Measurements from ENCODE around the gene FAM181A.

The FAM181A gene

GRCh38 chr14:93957333-93957710 is 30.2 kb downstream of the FAM181A start:
- ChIA-PET POLR2A (no interaction called here), CTCF (no interaction called here)
- TF ChIP-seq ELF4 (IDR thresholded peaks at IDR 0.05) (no peak), ARNT (IDR thresholded peaks at IDR 0.05) (no peak), FOXA1 (IDR thresholded peaks at IDR 0.05) (no peak), HDGF (IDR thresholded peaks at IDR 0.05; ENCODE audit: borderline replicate concordance) (no peak)
- TF ChIP-seq, protein P1, sequence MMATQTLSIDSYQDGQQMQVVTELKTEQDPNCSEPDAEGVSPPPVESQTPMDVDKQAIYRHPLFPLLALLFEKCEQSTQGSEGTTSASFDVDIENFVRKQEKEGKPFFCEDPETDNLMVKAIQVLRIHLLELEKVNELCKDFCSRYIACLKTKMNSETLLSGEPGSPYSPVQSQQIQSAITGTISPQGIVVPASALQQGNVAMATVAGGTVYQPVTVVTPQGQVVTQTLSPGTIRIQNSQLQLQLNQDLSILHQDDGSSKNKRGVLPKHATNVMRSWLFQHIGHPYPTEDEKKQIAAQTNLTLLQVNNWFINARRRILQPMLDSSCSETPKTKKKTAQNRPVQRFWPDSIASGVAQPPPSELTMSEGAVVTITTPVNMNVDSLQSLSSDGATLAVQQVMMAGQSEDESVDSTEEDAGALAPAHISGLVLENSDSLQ (IDR thresholded peaks at IDR 0.05): no peak
- DNase-seq (ENCODE audit: extremely low spot score): no peak

DNA sequence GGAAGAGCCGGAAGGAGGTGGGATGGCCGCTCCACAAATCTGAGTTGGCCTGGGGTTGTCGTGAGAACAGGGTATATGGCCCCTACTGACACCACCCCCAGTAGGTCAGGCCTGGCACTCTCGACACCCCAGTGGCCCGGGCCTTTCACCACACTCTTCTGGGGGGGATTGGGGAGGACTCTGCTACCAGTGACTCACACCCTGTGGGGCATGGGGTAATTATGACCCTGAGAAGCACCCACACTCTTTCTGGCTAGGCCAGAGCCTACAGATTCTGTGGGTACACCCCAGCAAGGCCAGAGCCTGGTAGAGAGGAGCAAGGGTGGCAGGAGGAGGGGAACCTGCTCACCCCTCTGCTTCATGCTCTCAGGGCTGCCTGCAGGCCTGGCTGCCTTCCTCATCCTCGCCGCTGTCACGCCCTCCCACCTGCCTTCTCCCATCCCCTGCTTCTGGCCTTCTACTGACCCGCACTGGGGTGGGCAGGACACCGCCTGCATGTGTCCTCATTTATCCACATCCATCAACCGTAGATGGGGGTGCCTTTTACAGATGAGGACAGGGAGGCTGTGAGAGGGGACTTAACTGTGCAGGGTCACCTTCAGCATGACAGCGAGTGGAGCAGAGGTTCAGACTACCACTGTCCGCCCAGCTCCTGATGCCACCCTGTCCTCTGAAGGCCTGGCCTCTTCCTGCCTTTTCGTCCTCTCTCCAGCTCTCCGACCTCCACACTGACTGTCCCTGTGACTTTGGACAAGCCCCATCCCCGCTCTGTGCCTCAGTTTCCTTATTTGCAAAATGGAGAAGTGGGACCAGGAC is 30.8 kb downstream of the FAM181A start:
- CTCF ChIA-PET: no interaction called here
- no peak for DNase-seq (ENCODE audit: extremely low spot score)
- no peak for TF ChIP-seq ELF4 (IDR thresholded peaks at IDR 0.05)
- no peak for TF ChIP-seq NFRKB (IDR thresholded peaks at IDR 0.05)
- TF ChIP-seq L3MBTL2 (conservative IDR thresholded peaks at IDR 0.05): no peak
- no peak for TF ChIP-seq SP1 (IDR thresholded peaks at IDR 0.05)
- TF ChIP-seq, protein P1 (IDR thresholded peaks at IDR 0.05): no peak
- TF ChIP-seq CTBP1 (IDR thresholded peaks at IDR 0.05; ENCODE audit: borderline replicate concordance): no peak
- no peak for TF ChIP-seq ZNF384 (IDR thresholded peaks at IDR 0.05)
- TF ChIP-seq SUZ12 (IDR thresholded peaks at IDR 0.05): no peak
- TF ChIP-seq FOXM1 (IDR thresholded peaks at IDR 0.05; ENCODE audit: borderline replicate concordance): no peak
- TF ChIP-seq FOXA1 (IDR thresholded peaks at IDR 0.05): no peak
- no peak for TF ChIP-seq LEF1 (IDR thresholded peaks at IDR 0.05; ENCODE audit: borderline replicate concordance)
- TF ChIP-seq BHLHE40 (IDR thresholded peaks at IDR 0.05; ENCODE audit: borderline replicate concordance): no peak
- TF ChIP-seq ARNT (IDR thresholded peaks at IDR 0.05): no peak
- POLR2A ChIA-PET: no interaction called here

DNA sequence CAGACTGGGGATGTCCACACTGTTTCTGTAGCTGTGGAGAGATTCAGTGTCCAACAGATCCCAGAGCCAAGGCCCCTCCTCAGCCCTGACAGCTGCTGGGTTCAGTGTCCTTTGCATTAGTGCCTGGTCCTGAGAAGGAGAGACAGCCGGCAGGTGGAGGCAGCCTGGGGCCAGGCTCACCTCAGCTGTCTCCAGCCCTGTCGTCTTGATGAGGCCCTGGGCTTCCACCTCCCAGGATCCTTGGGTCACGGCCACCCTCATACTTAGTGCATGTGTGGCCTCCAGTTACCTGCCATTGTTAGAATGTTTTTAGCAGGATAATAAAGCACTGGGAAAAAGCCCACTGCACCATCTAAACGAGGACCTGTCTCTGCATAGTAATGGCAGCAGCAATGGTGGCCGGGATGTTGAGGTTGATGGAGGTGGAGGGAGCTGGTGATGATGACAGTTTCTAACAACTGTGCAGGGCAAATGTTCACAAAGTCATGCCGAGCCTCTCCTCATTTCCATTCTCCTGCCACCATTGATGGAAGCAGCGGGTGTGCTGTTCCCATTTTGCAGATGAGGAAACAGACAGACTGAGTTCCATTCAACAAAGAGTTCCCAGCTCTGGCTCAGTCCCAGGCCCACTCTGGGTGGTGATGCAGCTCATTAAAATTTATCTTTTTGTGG is 31.6 kb downstream of the FAM181A start:
- no peak for DNase-seq (ENCODE audit: extremely low spot score)
- ChIA-PET CTCF (interaction anchor here (1.1 kb wide), 2 partner anchors 19 to 25 kb away, joined by 3 to 6 read pairs; no protein-coding TSS in a partner anchor), POLR2A (interaction anchor here (0.8 kb wide), 1 partner anchor 9 kb away, joined by 5 read pairs; no protein-coding TSS in a partner anchor)
- TF ChIP-seq ELF4 (IDR thresholded peaks at IDR 0.05): no peak
- TF ChIP-seq L3MBTL2 (conservative IDR thresholded peaks at IDR 0.05): no peak
- no peak for TF ChIP-seq SP1 (IDR thresholded peaks at IDR 0.05)
- no peak for TF ChIP-seq FOXA1 (IDR thresholded peaks at IDR 0.05)
- TF ChIP-seq LEF1 (IDR thresholded peaks at IDR 0.05; ENCODE audit: borderline replicate concordance): no peak
- no peak for TF ChIP-seq FOXM1 (IDR thresholded peaks at IDR 0.05; ENCODE audit: borderline replicate concordance)
- TF ChIP-seq, protein P1 (IDR thresholded peaks at IDR 0.05): no peak
- TF ChIP-seq BHLHE40 (IDR thresholded peaks at IDR 0.05; ENCODE audit: borderline replicate concordance): no peak
- TF ChIP-seq HDGF (IDR thresholded peaks at IDR 0.05; ENCODE audit: borderline replicate concordance): no peak
- no peak for TF ChIP-seq ARNT (IDR thresholded peaks at IDR 0.05)
- no peak for TF ChIP-seq NFRKB (IDR thresholded peaks at IDR 0.05)

- TF ChIP-seq CTBP1 (IDR thresholded peaks at IDR 0.05; ENCODE audit: borderline replicate concordance) (no peak), LEF1 (IDR thresholded peaks at IDR 0.05; ENCODE audit: borderline replicate concordance) (no peak), SP1 (IDR thresholded peaks at IDR 0.05) (no peak), L3MBTL2 (conservative IDR thresholded peaks at IDR 0.05) (no peak), BHLHE40 (IDR thresholded peaks at IDR 0.05; ENCODE audit: borderline replicate concordance) (no peak), HDGF (IDR thresholded peaks at IDR 0.05; ENCODE audit: borderline replicate concordance) (no peak), TARDBP (IDR thresholded peaks at IDR 0.05) (no peak), ZNF384 (IDR thresholded peaks at IDR 0.05) (no peak), NFRKB (IDR thresholded peaks at IDR 0.05) (no peak), FOXA1 (IDR thresholded peaks at IDR 0.05) (no peak), ELF4 (IDR thresholded peaks at IDR 0.05) (no peak), FOXK2 (IDR thresholded peaks at IDR 0.05) (no peak), SUZ12 (IDR thresholded peaks at IDR 0.05) (no peak), ARNT (IDR thresholded peaks at IDR 0.05) (no peak), FOXM1 (IDR thresholded peaks at IDR 0.05; ENCODE audit: borderline replicate concordance) (no peak)
- TF ChIP-seq, protein P1 (IDR thresholded peaks at IDR 0.05): no peak
- peak; percentile 16 for DNase-seq (ENCODE audit: extremely low spot score)
- ChIA-PET POLR2A (interaction anchor here (0.8 kb wide), 1 partner anchor 10 kb away, joined by 5 read pairs; no protein-coding TSS in a partner anchor), CTCF (interaction anchor here (1.1 kb wide), 3 partner anchors 11 to 24 kb away, joined by 3 to 6 read pairs (median 3); no protein-coding TSS in a partner anchor)
Observed at GRCh38 chr14:93959239-93960107, 32.3 kb downstream of the FAM181A start.
